ENCODE measurements around the gene MIF. TPM values are rescaled to one million over a fixed set of nuclear protein-coding genes. Genes with fewer than 3 reads are reported as not detected.
"Not testable (repeated sequence)": the region's sequence is repeated elsewhere in the genome, so short reads cannot be mapped to it uniquely, and the experiment has no call there.

Gene MIF
- total RNA-seq, 2 experiments from 2014 or later = 1,485 to 1,525 TPM

- no peaks in the 10 kb centered on the region for H3K27me3 Mint-ChIP-seq
- H3K4me3 Mint-ChIP-seq = no peak overlapping the region
- intact Hi-C loops (cut with micrococcal nuclease) = no loop called here
- no peak overlapping the region for H3K27ac Mint-ChIP-seq
- POLR2A ChIA-PET = interaction anchor here (9.2 kb wide), 1 partner anchor 11 kb away, joined by 125 read pairs; no protein-coding TSS in a partner anchor
- peaks cover 32% of the 10 kb centered on the region for H3K36me3 Mint-ChIP-seq (ENCODE audit: low read depth)
- DNase-seq = no peak
- H3K9me3 Mint-ChIP-seq = peaks cover 2% of the 10 kb centered on the region
- H3K4me1 Mint-ChIP-seq (ENCODE audit: low read depth) = peaks cover 8% of the 10 kb centered on the region
- no peak for TF ChIP-seq CTCF (IDR thresholded peaks at IDR 0.05)
- CTCF ChIA-PET = no interaction called here
- ATAC-seq = no peak
Observed at GRCh38 chr22:23901600-23901999, 7.4 kb downstream of the MIF start.

- no peaks in the 10 kb centered on the region for H3K27me3 Mint-ChIP-seq
- no peak for DNase-seq
- H3K36me3 Mint-ChIP-seq (ENCODE audit: low read depth) = peaks cover 18% of the 10 kb centered on the region
- intact Hi-C loops (cut with micrococcal nuclease) = no loop called here
- CTCF ChIA-PET = interaction anchor here (1.4 kb wide), 1 partner anchor 9 kb away, joined by 3 read pairs; no protein-coding TSS in a partner anchor
- H3K4me3 Mint-ChIP-seq = no peak overlapping the region
- peaks cover 2% of the 10 kb centered on the region for H3K9me3 Mint-ChIP-seq
- no peak for ATAC-seq
- H3K4me1 Mint-ChIP-seq (ENCODE audit: low read depth) = no peaks in the 10 kb centered on the region
- no peak overlapping the region for H3K27ac Mint-ChIP-seq
- POLR2A ChIA-PET = interaction anchor here (1.7 to 3.9 kb wide), 2 partner anchors 9 kb away, joined by 14 to 24 read pairs; partner anchors contain the start of gene MIF
- no peak for TF ChIP-seq CTCF (IDR thresholded peaks at IDR 0.05)
Observed at GRCh38 chr22:23903328-23903971, 9.3 kb downstream of the MIF start.

GRCh38 chr22:23904573-23905254 is 10.5 kb downstream of the MIF start:
- no peak for TF ChIP-seq CTCF (IDR thresholded peaks at IDR 0.05)
- DNase-seq = no peak
- Mint-ChIP-seq H3K27me3 (no peaks in the 10 kb centered on the region), H3K27ac (no peak overlapping the region), H3K4me1 (ENCODE audit: low read depth) (no peaks in the 10 kb centered on the region), H3K9me3 (peaks cover 2% of the 10 kb centered on the region), H3K36me3 (ENCODE audit: low read depth) (peaks cover 11% of the 10 kb centered on the region), H3K4me3 (no peak overlapping the region)
- ChIA-PET POLR2A (interaction anchor here (1.4 to 3.9 kb wide), 2 partner anchors 8 kb away, joined by 7 to 24 read pairs; no protein-coding TSS in a partner anchor), CTCF (no interaction called here)
- intact Hi-C loops (cut with micrococcal nuclease) = no loop called here
- no peak for ATAC-seq

GRCh38 chr22:23906641-23907040 is 12.5 kb downstream of the MIF start:
- H3K27ac Mint-ChIP-seq = no peak overlapping the region
- DNase-seq (no peak), ATAC-seq (no peak)
- ChIA-PET POLR2A (interaction anchor here (0.5 kb wide), 1 partner anchor 139 kb away, joined by 3 read pairs; no protein-coding TSS in a partner anchor), CTCF (no interaction called here)
- H3K9me3 Mint-ChIP-seq = no peaks in the 10 kb centered on the region
- no peak for TF ChIP-seq CTCF (IDR thresholded peaks at IDR 0.05)
- no peaks in the 10 kb centered on the region for H3K4me1 Mint-ChIP-seq (ENCODE audit: low read depth)
- H3K36me3 Mint-ChIP-seq (ENCODE audit: low read depth) = no peaks in the 10 kb centered on the region
- H3K4me3 Mint-ChIP-seq = no peak overlapping the region
- intact Hi-C loops (cut with micrococcal nuclease) = no loop called here
- H3K27me3 Mint-ChIP-seq = no peaks in the 10 kb centered on the region

- intact Hi-C loops (cut with micrococcal nuclease); H3K4me1 Mint-ChIP-seq (ENCODE audit: low read depth); H3K9me3 Mint-ChIP-seq; POLR2A ChIA-PET; H3K4me3 Mint-ChIP-seq; H3K27me3 Mint-ChIP-seq; H3K36me3 Mint-ChIP-seq (ENCODE audit: low read depth); DNase-seq; ATAC-seq; H3K27ac Mint-ChIP-seq: not testable (repeated sequence)
- CTCF ChIA-PET = interaction anchor here (0.6 kb wide), 1 partner anchor 56 kb away, joined by 3 read pairs; no protein-coding TSS in a partner anchor
Observed at GRCh38 chr22:23907423-23907822, 13.2 kb downstream of the MIF start.

All from activated CD8-positive, alpha-beta T cell treated with anti-CD3 and anti-CD28 coated beads for 36 hours (primary cell).